WTC11 (cell line): ENCODE data around the gene SCAF8. TPM values are rescaled to one million over a fixed set of nuclear protein-coding genes. Genes with fewer than 3 reads are reported as not detected.
"Not testable (repeated sequence)": the region's sequence is repeated elsewhere in the genome, so short reads cannot be mapped to it uniquely, and the experiment has no call there.

Source experiments
- ATAC-seq: fragments of 200-7000 bp; cut with Tn5 transposase; 2 replicates; pipeline ENCODE4 v1.10.0; 2021; ENCODE audit warnings: mild to moderate bottlenecking, moderate library complexity
- CTCF ChIA-PET: fragments of 300-600 bp; sonication (Branson Sonifier 250); formaldehyde crosslinking; loops from one replicate; lab custom pipeline; 2021; ENCODE audit warnings: antibody characterized with exemption; lab: Charles Lee
- POLR2A ChIA-PET: fragments of 350-600 bp; sonication (Branson Sonifier 250); formaldehyde crosslinking; loops from one replicate; lab custom pipeline; 2021; ENCODE audit warnings: antibody characterized with exemption; lab: Charles Lee
- DNase-seq: peaks from one replicate; pipeline ENCODE4 v3.0.0; 2021; ENCODE audit warnings: low spot score
- H3K27ac Mint-ChIP-seq: 2 replicates; pipeline ENCODE4 v1.8.0; 2021; ENCODE audit warnings: mixed read lengths
- H3K27me3 Mint-ChIP-seq: 2 replicates; pipeline ENCODE4 v1.8.0; 2021; ENCODE audit warnings: low read depth, mild to moderate bottlenecking, moderate library complexity, mixed read lengths
- H3K36me3 Mint-ChIP-seq: 2 replicates; pipeline ENCODE4 v1.8.0; 2021; ENCODE audit warnings: mixed read lengths
- H3K4me1 Mint-ChIP-seq: 2 replicates; pipeline ENCODE4 v1.8.0; 2022; ENCODE audit warnings: mixed read lengths
- H3K4me3 Mint-ChIP-seq: 2 replicates; pipeline ENCODE4 v1.8.0; 2021; ENCODE audit warnings: mild to moderate bottlenecking, moderate library complexity, mixed read lengths
- H3K9me3 Mint-ChIP-seq: 2 replicates; pipeline ENCODE4 v1.8.0; 2021; ENCODE audit warnings: mixed read lengths
- ATF1 ChIP-seq: sonication (generic); formaldehyde crosslinking; IDR thresholded peaks from 2 replicates; pipeline ENCODE4 v1.8.1; 2023; ENCODE audit warnings: mild to moderate bottlenecking, moderate library complexity, missing genetic modification reagents
- ELF4 ChIP-seq: sonication (generic); formaldehyde crosslinking; IDR thresholded peaks from 2 replicates; pipeline ENCODE4 v1.8.1; 2022; ENCODE audit warnings: low read depth, mild to moderate bottlenecking, moderate library complexity, missing genetic modification reagents
- GRHL2 ChIP-seq: fragments of 250-450 bp; sonication (Bioruptor Pico); IDR thresholded peaks from 2 replicates; pipeline ENCODE4 v1.8.0; 2022; ENCODE audit warnings: mild to moderate bottlenecking, moderate library complexity; ENCODE audit not compliant: insufficient replicate concordance, severe bottlenecking
- NFATC4 ChIP-seq: fragments of 250-450 bp; sonication (Bioruptor Pico); IDR thresholded peaks from 2 replicates; pipeline ENCODE4 v1.9.0; 2021; ENCODE audit warnings: mild to moderate bottlenecking
- ZNF138 ChIP-seq: sonication (generic); formaldehyde crosslinking; conservative IDR thresholded peaks from 2 replicates; pipeline ENCODE4 v1.8.1; 2022; ENCODE audit warnings: mild to moderate bottlenecking, moderate library complexity, missing genetic modification reagents
- ZNF317 ChIP-seq: sonication (generic); formaldehyde crosslinking; IDR thresholded peaks from 2 replicates; pipeline ENCODE4 v1.8.1; 2023; ENCODE audit warnings: low read depth, mild to moderate bottlenecking, moderate library complexity, missing genetic modification reagents, borderline replicate concordance
- total RNA-seq: library from RNA; stranded (reverse); gene quantifications from 3 replicates; pipeline ENCODE4 v1.2.3, GENCODE V29; 2021
- TF ChIP-seq, protein P1 (sequence below): sonication (generic); formaldehyde crosslinking; IDR thresholded peaks from 2 replicates; pipeline ENCODE4 v1.8.0; 2022; ENCODE audit warnings: mild to moderate bottlenecking, missing genetic modification reagents
- TF ChIP-seq, protein P2 (sequence below): sonication (generic); formaldehyde crosslinking; IDR thresholded peaks from 2 replicates; pipeline ENCODE4 v1.8.1; 2022; ENCODE audit warnings: mild to moderate bottlenecking, missing genetic modification reagents, moderate library complexity, borderline replicate concordance
- TF ChIP-seq, protein P3 (sequence below): sonication (generic); formaldehyde crosslinking; IDR thresholded peaks from 2 replicates; pipeline ENCODE4 v1.8.0; 2022; ENCODE audit warnings: mild to moderate bottlenecking, missing genetic modification reagents
- TF ChIP-seq, protein P4 (sequence below): sonication (generic); formaldehyde crosslinking; IDR thresholded peaks from 2 replicates; pipeline ENCODE4 v1.8.0; 2023; ENCODE audit warnings: missing genetic modification reagents

The SCAF8 gene
- total RNA-seq, 1 experiment from 2014 or later: 40.7 TPM

DNA sequence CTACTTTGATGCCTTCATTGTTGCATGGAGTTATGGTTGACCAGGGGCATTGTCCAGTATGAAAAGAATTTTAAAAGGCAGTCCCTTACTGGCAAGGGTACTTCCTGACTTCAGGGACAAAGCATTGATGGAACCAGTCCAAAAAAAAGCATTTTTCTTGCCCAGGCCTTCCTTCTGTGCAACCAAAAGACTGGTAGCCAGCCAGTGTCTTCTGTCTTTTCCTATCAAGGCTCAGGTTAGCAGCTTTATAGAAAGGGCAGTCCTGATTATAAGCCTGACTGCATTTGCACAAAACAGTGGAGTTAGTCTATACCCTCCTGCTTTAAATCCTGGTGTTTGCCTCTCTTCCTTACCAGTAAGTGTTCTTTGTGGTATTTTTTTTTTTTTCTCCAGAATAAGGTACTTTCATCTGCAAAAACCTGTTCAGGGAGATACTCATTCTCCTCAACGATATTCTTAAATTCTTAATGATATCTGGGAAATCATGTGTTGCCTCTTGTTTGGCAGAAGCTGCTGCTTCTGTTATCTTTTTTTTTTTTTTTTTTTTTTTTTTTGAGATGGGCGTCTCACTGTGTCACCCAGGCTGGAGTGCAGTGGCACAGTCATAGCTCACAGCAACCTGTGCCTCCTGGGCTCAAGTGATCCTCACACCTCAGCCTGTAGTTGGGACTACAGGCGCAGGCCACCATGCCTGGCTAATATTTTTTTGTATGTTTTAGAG lies 33.9 kb downstream of the SCAF8 start (continued):
- TF ChIP-seq, protein P1, sequence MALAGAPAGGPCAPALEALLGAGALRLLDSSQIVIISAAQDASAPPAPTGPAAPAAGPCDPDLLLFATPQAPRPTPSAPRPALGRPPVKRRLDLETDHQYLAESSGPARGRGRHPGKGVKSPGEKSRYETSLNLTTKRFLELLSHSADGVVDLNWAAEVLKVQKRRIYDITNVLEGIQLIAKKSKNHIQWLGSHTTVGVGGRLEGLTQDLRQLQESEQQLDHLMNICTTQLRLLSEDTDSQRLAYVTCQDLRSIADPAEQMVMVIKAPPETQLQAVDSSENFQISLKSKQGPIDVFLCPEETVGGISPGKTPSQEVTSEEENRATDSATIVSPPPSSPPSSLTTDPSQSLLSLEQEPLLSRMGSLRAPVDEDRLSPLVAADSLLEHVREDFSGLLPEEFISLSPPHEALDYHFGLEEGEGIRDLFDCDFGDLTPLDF: no peak
- TF ChIP-seq, protein P2, sequence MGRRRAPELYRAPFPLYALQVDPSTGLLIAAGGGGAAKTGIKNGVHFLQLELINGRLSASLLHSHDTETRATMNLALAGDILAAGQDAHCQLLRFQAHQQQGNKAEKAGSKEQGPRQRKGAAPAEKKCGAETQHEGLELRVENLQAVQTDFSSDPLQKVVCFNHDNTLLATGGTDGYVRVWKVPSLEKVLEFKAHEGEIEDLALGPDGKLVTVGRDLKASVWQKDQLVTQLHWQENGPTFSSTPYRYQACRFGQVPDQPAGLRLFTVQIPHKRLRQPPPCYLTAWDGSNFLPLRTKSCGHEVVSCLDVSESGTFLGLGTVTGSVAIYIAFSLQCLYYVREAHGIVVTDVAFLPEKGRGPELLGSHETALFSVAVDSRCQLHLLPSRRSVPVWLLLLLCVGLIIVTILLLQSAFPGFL (CRISPR knock-in tag): no peak
- TF ChIP-seq, all 79 proteins: peak for 0

DNA sequence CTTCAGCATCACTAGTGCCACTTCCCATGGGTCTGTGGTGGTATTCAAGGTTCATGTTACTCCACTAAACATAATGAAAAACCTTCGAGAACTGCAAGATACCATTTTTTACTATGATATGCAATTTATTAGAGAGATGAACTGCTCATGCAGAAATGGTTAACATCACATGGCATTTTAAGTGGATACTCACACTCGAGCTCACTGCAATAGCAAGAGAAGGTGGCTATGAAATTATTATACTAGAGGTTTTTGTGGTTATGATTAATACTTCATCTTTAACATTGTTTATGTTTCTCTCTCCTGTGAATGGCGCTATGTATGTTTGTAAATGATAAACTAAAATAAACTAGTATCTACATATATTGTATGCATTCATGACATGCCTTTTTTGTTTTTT lies 35.1 kb downstream of the SCAF8 start:
- no peak for TF ChIP-seq ELF4 (CRISPR knock-in tag)
- no peak for ATAC-seq
- peaks cover 39% of the 10 kb centered on the region for H3K4me1 Mint-ChIP-seq
- no peak overlapping the region for H3K27ac Mint-ChIP-seq
- POLR2A ChIA-PET: no interaction called here
- H3K9me3 Mint-ChIP-seq: no peaks in the 10 kb centered on the region
- CTCF ChIA-PET: no interaction called here
- DNase-seq: no peak
- H3K4me3 Mint-ChIP-seq: no peak overlapping the region
- H3K36me3 Mint-ChIP-seq: no peaks in the 10 kb centered on the region
- no peaks in the 10 kb centered on the region for H3K27me3 Mint-ChIP-seq

DNA sequence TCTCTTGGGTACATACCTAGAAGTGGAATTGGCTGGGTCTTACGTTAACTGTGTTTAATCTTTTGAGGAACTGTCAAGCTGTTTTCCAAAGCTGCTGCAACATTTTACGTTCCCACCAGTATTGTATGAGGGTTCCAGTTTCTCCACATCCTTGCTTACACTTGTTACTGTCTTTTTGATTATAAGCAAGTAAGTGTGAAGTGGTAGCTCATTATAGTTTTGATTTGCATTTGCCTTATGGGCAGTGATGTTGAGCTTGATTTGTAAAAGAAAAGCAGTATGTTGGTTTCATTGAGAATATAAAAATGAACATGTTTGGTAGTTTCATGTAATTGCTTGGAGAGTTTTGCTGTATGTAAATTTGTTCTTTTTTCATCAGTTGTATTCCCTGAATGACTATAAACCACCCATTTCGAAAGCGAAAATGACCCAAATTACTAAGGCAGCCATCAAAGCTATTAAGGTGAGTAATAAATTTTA lies 40.4 kb downstream of the SCAF8 start:
- POLR2A ChIA-PET: no interaction called here
- no peak for ATAC-seq
- Mint-ChIP-seq H3K9me3 (no peaks in the 10 kb centered on the region), H3K4me1 (peaks cover 13% of the 10 kb centered on the region), H3K27ac (no peak overlapping the region; the same call in 1 of the 2 replicates), H3K4me3 (no peak overlapping the region), H3K27me3 (no peaks in the 10 kb centered on the region), H3K36me3 (peaks cover 3% of the 10 kb centered on the region)
- DNase-seq: no peak
- CTCF ChIA-PET: no interaction called here
- TF ChIP-seq ZNF138 (CRISPR knock-in tag): no peak
- no peak for TF ChIP-seq ZNF317 (CRISPR knock-in tag)

DNA sequence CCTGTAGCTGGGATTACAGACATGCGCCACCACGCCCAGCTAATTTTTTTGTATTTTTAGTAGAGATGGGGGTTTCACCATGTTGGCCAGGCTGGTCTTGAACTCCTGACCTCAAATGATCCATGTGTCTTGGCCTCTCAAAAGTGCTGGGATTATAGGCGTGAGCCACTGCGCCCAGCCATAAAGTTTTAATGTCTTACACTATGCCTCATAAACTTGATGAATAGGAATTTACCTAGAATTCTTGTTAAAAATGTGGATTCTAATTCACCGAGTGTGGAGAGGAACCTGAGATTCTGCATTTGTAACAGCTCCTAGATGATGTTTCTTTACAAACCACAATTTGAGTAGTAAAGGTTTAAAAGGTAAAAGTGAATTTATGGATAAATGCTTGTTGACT lies 45.9 kb downstream of the SCAF8 start:
- H3K27me3 Mint-ChIP-seq, H3K9me3 Mint-ChIP-seq, H3K4me3 Mint-ChIP-seq, H3K4me1 Mint-ChIP-seq, DNase-seq, POLR2A ChIA-PET, ATAC-seq, CTCF ChIA-PET: not testable (repeated sequence)
- Mint-ChIP-seq H3K36me3 (peaks cover 15% of the 10 kb centered on the region), H3K27ac (peak overlapping the region; percentile 10; the same call in 1 of the 2 replicates)

DNA sequence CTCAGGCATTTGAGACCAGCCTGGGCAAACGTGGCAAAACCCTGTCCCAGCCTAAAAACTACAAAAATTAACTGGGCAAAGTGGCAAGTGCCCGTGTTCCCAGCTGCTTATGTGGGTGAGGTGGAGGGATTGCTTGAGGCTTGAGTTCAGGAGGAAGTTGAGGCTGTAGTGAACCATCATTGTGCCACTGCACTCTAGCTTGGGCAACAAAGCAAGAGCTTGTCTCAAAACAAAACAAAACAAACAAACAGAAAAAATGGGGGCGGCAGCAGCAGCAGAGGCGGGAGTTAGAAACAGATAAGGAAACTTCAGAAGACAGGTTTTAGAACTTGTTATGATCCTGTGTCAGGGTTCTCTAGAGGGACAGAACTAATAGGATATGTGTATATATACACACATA lies 49.0 kb downstream of the SCAF8 start:
- no peaks in the 10 kb centered on the region for H3K9me3 Mint-ChIP-seq
- no peak for DNase-seq
- peaks cover 17% of the 10 kb centered on the region for H3K36me3 Mint-ChIP-seq
- POLR2A ChIA-PET: no interaction called here
- H3K4me3 Mint-ChIP-seq: no peak overlapping the region
- peak overlapping the region; percentile 48; the same call in 1 of the 2 replicates for H3K27ac Mint-ChIP-seq
- TF ChIP-seq ATF1: no peak
- no peak for TF ChIP-seq NFATC4 (CRISPR knock-in tag)
- no peak for TF ChIP-seq GRHL2 (CRISPR knock-in tag)
- TF ChIP-seq, protein P3, sequence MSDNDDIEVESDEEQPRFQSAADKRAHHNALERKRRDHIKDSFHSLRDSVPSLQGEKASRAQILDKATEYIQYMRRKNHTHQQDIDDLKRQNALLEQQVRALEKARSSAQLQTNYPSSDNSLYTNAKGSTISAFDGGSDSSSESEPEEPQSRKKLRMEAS (CRISPR knock-in tag): no peak
- TF ChIP-seq, protein P4, sequence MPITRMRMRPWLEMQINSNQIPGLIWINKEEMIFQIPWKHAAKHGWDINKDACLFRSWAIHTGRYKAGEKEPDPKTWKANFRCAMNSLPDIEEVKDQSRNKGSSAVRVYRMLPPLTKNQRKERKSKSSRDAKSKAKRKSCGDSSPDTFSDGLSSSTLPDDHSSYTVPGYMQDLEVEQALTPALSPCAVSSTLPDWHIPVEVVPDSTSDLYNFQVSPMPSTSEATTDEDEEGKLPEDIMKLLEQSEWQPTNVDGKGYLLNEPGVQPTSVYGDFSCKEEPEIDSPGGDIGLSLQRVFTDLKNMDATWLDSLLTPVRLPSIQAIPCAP (CRISPR knock-in tag): no peak
- H3K27me3 Mint-ChIP-seq: no peaks in the 10 kb centered on the region
- ATAC-seq: no peak
- CTCF ChIA-PET: interaction anchor here (1.6 kb wide), 1 partner anchor 107 kb away, joined by 6 read pairs; no protein-coding TSS in a partner anchor
- peaks cover 21% of the 10 kb centered on the region for H3K4me1 Mint-ChIP-seq
